Measurements from ENCODE around the gene PTPRN2. TPM values are rescaled to one million over a fixed set of nuclear protein-coding genes. Genes with fewer than 3 reads are reported as not detected.
A peak's percentile ranks its signal among the peaks of the same experiment; 100 is the strongest.

Gene PTPRN2
- total RNA-seq, 1 donor from 2014 or later, result 0.33 TPM

GRCh38 chr7:158033196-158033595, 554.4 kb downstream of the PTPRN2 start:
- ATAC-seq, result no peak
- DNase-seq (ENCODE audit: low spot score), result no peak

DNA sequence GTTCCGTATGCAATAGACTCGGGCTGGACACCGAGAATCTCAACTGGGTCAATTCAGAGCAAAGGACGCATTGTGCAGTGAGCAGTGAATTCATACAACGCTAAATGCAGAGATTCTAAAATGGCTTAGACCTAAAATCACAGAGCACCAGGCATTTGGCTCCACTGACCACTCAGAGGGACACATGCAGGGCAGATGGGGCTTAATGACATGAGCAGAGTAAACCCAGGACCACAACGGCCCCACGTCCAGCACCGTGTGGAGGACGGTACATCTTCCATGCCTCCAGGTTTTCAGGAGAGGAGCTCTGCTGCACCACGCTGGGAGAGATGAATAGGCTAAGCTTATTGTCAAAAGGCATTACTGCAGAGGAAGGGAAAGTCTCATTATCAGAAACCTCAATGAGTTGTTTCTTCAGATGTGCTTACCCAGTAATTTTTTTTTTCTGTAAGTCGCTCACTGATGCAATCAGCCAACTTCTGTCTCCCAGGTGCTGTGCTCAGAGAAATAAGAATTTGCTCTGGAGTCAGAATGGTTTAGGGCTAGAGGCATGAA, 555.0 kb downstream of the PTPRN2 start:
- DNase-seq (ENCODE audit: low spot score) (no peak), ATAC-seq (no peak)

- ATAC-seq (no peak), DNase-seq (ENCODE audit: low spot score) (no peak)
These were observed 555.7 kb downstream of the PTPRN2 start for GRCh38 chr7:158031867-158032308.

GRCh38 chr7:158030566-158030965, 557.1 kb downstream of the PTPRN2 start:
- DNase-seq (ENCODE audit: low spot score) (no peak), ATAC-seq (no peak)

DNA sequence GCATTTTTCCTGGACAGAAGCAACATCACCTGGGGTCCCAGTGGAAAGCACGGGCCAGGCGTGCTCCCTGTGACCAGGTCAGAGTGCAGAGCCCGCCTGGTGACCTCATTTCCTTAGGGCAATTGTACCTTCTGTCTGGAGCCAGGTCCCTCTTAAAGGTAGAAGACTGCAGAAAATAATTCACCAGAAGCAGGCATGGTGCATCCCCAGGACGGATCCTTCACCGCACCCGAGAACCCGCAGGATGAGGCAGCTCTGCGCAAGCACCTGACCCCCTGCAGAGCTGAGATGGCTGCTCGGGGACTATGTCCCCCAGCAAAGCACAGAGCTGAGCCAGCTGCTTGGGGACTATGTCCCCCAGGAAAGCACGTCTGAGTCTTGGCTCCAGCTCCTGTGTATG, 557.6 kb downstream of the PTPRN2 start:
- ATAC-seq (no peak), DNase-seq (ENCODE audit: low spot score) (no peak)

GRCh38 chr7:158029509-158029908, 558.1 kb downstream of the PTPRN2 start:
- ATAC-seq (no peak), DNase-seq (ENCODE audit: low spot score) (no peak)

DNA sequence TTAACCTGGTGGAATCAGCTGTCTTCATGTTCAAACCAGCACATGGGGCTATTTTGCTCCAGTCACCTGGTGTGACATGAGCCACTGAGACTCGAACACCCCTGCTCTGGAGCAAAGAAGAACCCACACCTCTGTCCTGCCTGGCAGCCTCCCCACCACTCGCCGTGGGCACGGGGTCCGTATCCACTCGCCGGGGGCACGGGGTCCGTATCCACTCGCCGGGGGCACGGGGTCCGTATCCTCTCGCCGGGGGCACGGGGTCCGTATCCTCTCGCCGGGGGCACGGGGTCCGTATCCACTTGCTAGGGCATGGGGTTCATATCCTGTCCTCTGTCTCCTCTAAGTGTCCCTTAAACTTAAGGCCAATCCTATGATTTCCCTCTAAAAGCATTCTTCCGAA, 558.7 kb downstream of the PTPRN2 start:
- ATAC-seq (no peak), DNase-seq (ENCODE audit: low spot score) (no peak)

GRCh38 chr7:158028290-158028941, 559.2 kb downstream of the PTPRN2 start:
- DNase-seq (ENCODE audit: low spot score) (no peak), ATAC-seq (peak; percentile 53)

GRCh38 chr7:158027646-158028045, 560.0 kb downstream of the PTPRN2 start:
- DNase-seq (ENCODE audit: low spot score) (no peak), ATAC-seq (no peak)

- ATAC-seq (no peak), DNase-seq (ENCODE audit: low spot score) (no peak)
These were observed 560.9 kb downstream of the PTPRN2 start for GRCh38 chr7:158026636-158027265.

DNA sequence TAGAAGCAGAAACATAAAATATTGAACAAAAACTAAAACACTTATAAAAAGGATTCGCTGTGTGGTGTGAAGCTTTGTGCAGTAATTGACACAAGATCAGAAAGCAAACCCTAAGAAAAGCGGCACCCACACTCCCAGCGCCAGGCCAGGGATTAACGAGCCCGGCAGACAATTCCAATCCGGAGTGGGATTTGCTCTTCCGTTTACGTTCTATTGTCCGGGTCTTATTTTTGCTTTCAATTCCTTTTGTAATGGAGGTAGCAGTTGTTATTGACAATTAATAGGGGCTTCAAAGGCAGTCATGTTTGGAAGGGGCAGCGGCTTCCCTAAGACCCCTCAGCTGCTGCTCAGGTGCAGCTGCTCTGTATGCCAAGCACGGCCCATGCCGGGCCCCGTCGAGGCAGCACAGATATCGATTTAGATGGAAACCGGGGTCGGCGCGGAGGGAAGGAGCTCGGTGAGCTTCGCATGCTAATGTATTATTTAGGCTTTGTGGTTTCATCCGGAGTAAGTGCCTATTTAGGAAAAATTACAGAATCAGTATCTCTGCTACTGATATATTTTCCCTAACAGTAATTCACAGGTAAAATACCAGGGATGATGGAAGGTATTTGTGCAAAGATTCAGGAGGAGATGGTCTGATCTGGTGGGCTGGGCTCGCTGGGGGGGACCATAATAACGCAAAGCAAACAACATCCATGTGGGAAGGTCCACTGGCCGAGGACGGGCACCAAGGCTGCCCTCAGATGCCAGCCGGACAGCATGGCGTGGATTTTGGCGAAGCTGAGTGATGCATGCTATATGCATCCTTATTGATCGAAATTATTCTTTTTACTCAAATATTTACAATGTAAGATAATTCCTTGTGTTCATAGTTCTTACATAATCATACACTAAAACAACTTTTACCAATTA, 561.7 kb downstream of the PTPRN2 start:
- ATAC-seq, result no peak
- no peak for DNase-seq (ENCODE audit: low spot score)

DNA sequence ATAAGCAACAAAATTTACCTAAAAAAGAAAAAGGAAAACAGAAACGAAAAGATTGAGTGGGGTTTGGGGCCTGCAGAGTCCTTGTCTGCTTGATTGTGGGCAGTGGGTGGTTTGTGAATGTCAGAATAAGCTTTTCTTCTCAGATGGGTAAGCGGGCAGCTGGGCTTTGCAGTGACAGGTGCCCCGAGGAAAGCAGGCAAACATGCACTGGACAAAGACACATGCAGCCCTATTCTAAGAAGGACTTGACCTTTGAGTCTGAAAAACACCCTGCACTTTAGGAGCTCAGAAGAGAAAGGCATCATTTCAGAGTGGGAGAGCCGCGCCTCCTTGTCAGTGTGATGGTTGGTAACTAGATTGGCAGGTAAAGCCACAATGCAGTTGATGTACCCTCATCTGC, 562.7 kb downstream of the PTPRN2 start:
- no peak for DNase-seq (ENCODE audit: low spot score)
- ATAC-seq, result no peak

DNA sequence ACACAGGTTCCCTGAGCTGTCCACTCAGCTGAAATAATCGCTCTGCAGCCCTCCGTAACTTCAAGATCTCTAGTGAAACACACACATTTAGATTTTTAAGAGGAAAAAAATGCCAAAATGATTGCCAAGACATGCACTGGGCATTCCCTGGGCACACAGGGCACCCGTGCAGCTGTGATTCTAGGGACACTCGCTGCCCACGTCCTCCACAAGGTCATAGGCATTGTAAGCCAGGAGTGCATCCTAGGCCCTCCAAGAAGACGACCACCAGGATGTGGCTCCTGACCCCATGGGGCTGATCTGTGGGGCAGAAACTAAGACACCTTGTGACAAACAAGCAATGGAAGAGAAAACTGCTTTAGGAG, 563.3 kb downstream of the PTPRN2 start:
- DNase-seq (ENCODE audit: low spot score), result no peak
- no peak for ATAC-seq

DNA sequence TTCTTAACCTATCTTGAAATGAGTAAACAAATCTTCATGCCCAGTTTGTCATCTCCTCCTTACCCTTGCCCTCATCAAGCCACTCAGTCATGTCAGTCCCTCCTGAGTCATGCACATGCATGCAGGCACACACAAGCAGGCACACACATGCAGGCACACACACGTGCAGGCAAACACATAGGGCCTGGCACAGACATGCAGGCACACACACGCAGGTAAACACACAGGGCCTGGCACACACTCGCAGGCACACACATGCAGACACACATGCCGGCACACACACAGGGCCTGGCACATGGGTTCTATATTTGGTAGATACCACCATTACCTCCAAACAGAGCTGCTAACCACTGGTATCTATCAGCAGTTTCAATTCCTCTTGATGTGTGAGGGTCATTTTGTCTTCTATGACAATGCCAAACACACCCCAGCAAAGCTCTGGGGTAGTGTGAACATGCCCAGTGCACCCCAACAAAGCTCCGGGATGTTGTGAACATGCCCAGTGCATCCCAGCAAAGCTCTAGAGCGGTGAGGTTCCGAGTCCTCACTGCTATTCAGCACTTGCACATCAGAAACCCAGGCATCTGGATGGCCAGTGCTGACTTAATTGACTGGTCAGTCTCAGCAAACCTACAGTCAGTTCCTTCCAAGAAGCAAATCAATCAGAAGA, 563.8 kb downstream of the PTPRN2 start:
- ATAC-seq (no peak), DNase-seq (ENCODE audit: low spot score) (no peak)

DNA sequence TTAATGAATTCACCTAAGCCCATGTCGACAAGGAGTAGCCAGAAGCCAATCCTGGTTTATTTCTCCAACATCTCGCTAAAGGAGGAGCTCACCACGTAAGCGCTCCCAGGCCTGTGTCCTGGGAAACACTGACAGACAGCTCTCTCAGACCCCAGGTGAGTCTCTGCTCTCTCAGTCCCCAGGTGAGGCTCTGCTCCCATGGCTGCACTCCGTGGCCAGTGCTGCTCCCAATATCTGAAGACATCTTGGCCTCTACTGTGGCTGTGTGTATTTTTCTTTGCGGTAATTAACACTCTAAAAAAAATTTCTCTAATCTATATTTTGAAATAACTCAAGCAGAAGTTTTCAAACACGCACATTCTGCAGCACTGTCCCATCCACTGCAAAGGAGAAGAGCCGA, 564.5 kb downstream of the PTPRN2 start:
- no peak for DNase-seq (ENCODE audit: low spot score)

DNA sequence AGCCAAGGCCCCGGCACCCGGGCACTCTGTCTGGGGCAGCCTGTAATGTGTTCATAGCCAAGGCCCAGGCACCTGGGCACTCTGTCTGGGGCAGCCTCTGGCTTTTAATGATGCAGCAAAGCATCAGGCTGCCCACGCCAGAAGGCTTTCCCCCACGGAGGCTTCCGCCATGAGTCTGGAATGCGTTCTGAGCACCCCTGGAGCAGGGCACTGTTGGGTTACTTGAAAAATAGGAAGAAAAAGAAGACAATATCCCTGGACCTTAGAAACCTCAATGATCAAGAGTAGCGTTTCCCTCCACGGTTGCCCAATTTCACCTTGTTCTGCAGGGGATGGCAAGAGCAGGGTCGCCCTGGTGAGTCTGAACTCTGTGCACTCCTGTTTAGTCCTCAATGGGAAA, 565.0 kb downstream of the PTPRN2 start:
- DNase-seq (ENCODE audit: low spot score) (no peak), ATAC-seq (no peak)

More for the DNA sequence above, 564.5 kb downstream of the PTPRN2 start:
- ATAC-seq, result no peak

DNA sequence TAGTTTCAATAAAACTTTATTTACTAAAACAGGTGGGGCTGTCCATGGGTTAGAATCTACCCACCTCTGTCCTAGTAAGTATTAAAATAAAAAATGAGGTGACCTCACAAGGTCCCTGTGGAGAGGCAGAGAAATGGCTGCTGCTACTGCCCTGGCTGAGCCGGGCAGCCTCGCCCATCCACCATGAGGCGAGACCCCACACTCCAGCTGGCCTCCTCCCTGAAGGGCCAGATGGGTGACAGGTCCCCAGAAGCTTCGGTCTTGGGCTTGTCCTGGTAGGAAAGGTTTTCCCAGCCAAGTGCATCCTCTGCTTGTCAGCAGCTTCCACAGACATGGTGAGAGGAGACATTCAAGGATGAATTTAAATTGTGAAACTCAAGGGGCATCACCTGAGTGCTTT, 565.8 kb downstream of the PTPRN2 start:
- ATAC-seq (no peak), DNase-seq (ENCODE audit: low spot score) (no peak)

- ATAC-seq (no peak), DNase-seq (ENCODE audit: low spot score) (no peak)
These were observed 566.9 kb downstream of the PTPRN2 start for GRCh38 chr7:158020706-158021095.

- DNase-seq (ENCODE audit: low spot score), result no peak
- no peak for ATAC-seq
These were observed 567.6 kb downstream of the PTPRN2 start for GRCh38 chr7:158019726-158020705.
